ENCODE results near the gene STAB2.
"Not testable (repeated sequence)": the region's sequence is repeated elsewhere in the genome, so short reads cannot be mapped to it uniquely, and the experiment has no call there.

Gene STAB2

GRCh38 chr12:103623716-103624115, 36.6 kb downstream of the STAB2 start:
- no peaks in the 10 kb centered on the region for H3K4me1 Mint-ChIP-seq
- H3K36me3 Mint-ChIP-seq, result no peaks in the 10 kb centered on the region
- no peak for DNase-seq (ENCODE audit: low spot score in 2 of 2)
- H3K9me3 Mint-ChIP-seq, result no peaks in the 10 kb centered on the region
- H3K27ac Mint-ChIP-seq, result no peak overlapping the region
- ATAC-seq, result no peak
- H3K4me3 Mint-ChIP-seq, result no peak overlapping the region

DNA sequence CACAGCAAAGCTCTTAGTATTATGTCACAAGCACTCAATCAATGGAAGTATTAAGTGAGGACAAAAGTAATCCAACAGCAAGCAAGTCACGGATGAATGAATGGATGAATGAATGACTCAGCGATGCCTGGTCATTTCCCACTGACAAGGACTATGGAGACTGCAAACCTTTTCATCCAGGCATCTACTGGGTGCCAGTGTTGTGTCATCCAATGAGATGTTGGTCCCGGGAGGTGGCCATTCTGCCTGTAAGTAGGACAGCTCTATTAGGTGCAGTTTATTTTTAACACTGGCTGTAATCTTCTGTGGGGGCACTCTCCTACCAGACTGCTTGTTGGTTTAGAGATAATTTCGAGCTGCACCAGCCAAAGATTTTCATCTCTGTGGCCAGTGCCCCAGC, 39.4 kb downstream of the STAB2 start:
- H3K4me1 Mint-ChIP-seq, result no peaks in the 10 kb centered on the region
- H3K27ac Mint-ChIP-seq, result no peak overlapping the region
- H3K9me3 Mint-ChIP-seq, result peaks cover under 1% of the 10 kb centered on the region
- no peaks in the 10 kb centered on the region for H3K36me3 Mint-ChIP-seq
- no peak overlapping the region for H3K4me3 Mint-ChIP-seq
- DNase-seq (ENCODE audit: low spot score in 2 of 2), result no peak
- ATAC-seq, result no peak

- no peaks in the 10 kb centered on the region for H3K4me1 Mint-ChIP-seq
- H3K36me3 Mint-ChIP-seq, result no peaks in the 10 kb centered on the region
- no peak for DNase-seq (ENCODE audit: low spot score in 2 of 2)
- H3K4me3 Mint-ChIP-seq, result no peak overlapping the region
- peaks cover 7% of the 10 kb centered on the region for H3K9me3 Mint-ChIP-seq
- peak; percentile 48 for ATAC-seq
- H3K27ac Mint-ChIP-seq, result no peak overlapping the region
Measured at GRCh38 chr12:103627189-103627855, 40.2 kb downstream of the STAB2 start.

DNA sequence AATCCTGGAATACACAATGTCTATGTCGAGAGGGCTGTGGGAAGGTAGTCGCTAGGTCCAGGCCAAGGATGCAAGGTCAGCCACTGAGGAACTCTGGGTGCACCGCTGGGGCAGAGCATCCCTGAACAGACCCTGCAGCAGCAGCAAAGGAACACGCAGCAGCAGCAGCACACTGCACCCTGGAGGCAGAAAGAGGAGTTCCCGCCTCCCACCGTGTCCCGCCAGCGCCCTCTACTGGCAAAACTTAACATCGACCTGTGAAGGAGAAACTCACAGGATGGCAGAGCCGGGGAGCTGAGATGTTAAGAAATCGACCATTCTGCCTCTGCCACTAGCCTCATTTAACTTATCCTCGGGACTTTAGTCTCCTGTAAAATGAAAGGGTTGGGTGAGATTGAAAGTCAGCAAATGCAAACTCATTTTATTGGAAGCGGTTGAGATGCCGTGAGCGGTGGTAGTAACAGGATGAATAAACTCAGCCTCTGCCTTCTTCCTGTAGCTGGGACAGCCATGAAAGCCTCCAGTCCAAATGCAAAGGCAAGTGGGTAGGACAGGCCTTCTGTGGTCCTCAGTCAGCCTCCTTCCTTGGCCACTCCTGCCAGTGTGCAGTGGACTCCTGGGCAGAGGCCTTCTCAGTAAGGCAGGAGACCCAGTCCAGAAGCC, 45.6 kb downstream of the STAB2 start:
- DNase-seq (ENCODE audit: low spot score in 2 of 2) (peak; percentile 64 to 87), ATAC-seq (peak; percentile 62)
- H3K4me3 Mint-ChIP-seq, result no peak overlapping the region
- peaks cover 7% of the 10 kb centered on the region for H3K9me3 Mint-ChIP-seq
- H3K27ac Mint-ChIP-seq, result no peak overlapping the region
- no peaks in the 10 kb centered on the region for H3K4me1 Mint-ChIP-seq
- no peaks in the 10 kb centered on the region for H3K36me3 Mint-ChIP-seq

DNA sequence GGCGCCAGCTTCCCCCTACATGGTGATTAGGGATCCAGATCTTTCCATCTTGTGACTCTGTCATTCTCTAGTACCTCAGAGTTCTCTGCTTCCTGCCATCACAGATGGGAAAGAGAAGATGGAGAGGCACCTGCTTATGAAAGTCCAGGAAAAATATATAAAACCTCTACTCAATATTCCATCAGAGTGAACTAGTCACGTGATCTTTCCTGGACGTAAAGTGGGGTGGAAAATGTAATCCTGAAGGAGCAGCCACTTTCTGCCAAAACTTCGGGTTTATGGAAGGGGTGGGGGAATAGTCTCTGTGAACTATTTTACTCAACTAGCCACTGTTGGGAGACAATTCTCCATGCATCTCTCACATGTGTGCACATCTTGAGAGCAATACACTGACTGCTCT, 47.7 kb downstream of the STAB2 start:
- no peak for DNase-seq (ENCODE audit: low spot score in 2 of 2)
- peaks cover 7% of the 10 kb centered on the region for H3K9me3 Mint-ChIP-seq
- H3K4me3 Mint-ChIP-seq, result no peak overlapping the region
- no peak overlapping the region for H3K27ac Mint-ChIP-seq
- ATAC-seq, result no peak
- no peaks in the 10 kb centered on the region for H3K36me3 Mint-ChIP-seq
- H3K4me1 Mint-ChIP-seq, result no peaks in the 10 kb centered on the region

- no peak for DNase-seq (ENCODE audit: low spot score in 2 of 2)
- no peaks in the 10 kb centered on the region for H3K4me1 Mint-ChIP-seq
- peaks cover 7% of the 10 kb centered on the region for H3K9me3 Mint-ChIP-seq
- H3K27ac Mint-ChIP-seq, result no peak overlapping the region
- no peaks in the 10 kb centered on the region for H3K36me3 Mint-ChIP-seq
- H3K4me3 Mint-ChIP-seq, result no peak overlapping the region
- peak; percentile 39 for ATAC-seq
Measured at GRCh38 chr12:103635419-103635818, 48.3 kb downstream of the STAB2 start.

DNA sequence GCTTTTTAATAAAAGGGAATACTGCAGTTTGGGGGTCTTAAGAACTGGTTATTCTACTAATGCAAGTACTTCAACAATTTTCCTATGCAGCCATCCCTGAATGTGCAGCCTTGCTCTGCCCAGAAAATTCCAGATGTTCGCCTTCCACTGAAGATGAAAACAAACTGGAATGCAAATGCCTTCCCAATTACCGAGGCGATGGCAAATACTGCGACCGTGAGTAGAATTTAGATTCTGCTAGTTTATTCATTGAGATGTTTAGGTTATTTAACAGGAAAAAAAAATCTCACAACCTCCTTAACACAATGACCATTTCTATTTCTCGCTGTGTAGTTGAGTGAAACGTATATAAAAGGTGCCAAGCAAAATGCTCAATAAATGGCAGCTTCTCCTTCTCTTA, 49.9 kb downstream of the STAB2 start:
- DNase-seq (ENCODE audit: low spot score in 2 of 2), result no peak
- no peaks in the 10 kb centered on the region for H3K36me3 Mint-ChIP-seq
- H3K4me1 Mint-ChIP-seq, result no peaks in the 10 kb centered on the region
- no peak overlapping the region for H3K27ac Mint-ChIP-seq
- peaks cover 2% of the 10 kb centered on the region for H3K9me3 Mint-ChIP-seq
- no peak for ATAC-seq
- H3K4me3 Mint-ChIP-seq, result no peak overlapping the region

DNA sequence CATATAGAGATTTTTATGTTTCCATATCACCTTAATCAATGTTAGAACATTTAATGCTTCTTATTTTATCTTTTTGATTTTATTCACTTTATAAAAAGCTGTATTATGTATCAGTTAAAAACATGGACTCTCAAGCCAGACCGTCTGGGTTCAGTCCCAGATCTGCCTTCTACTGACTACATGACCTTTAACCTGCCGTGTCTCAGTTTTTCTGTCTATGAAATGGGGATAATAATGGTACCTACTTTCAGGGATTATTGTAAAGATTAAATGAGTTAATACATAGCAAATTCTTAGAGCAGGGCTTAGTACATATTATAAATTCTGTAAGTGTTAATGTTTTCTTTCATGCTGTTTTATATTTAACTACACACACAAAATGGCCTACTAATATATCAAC, 50.4 kb downstream of the STAB2 start:
- Mint-ChIP-seq H3K4me1 (no peaks in the 10 kb centered on the region), H3K4me3 (no peak overlapping the region), H3K27ac (no peak overlapping the region), H3K9me3 (no peaks in the 10 kb centered on the region), H3K36me3 (no peaks in the 10 kb centered on the region)
- no peak for DNase-seq (ENCODE audit: low spot score in 2 of 2)
- ATAC-seq, result no peak

GRCh38 chr12:103639983-103640382, 52.9 kb downstream of the STAB2 start:
- no peaks in the 10 kb centered on the region for H3K36me3 Mint-ChIP-seq
- ATAC-seq (no peak), DNase-seq (ENCODE audit: low spot score in 2 of 2) (no peak)

DNA sequence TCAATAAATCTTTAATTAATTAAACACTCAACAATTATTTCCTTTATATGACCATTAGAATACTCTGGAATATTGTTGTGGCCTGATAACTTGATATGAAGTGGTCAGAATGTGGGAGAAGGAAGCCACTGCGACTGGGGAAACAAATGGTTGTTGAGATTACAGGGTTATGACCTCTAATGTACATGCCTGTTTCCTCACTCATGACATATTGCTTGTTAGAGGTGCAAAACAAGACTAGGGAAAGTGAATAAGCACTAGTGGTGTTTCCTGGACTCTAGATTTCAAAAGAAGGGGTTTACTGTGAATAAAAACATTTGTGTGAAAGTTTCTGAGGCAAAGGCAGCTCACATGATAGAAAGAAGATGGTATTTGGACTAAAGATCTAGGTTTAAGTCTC, 53.3 kb downstream of the STAB2 start:
- Mint-ChIP-seq H3K27ac (no peak overlapping the region), H3K4me1 (no peaks in the 10 kb centered on the region), H3K4me3 (no peak overlapping the region), H3K36me3 (no peaks in the 10 kb centered on the region), H3K9me3 (no peaks in the 10 kb centered on the region)
- DNase-seq (ENCODE audit: low spot score in 2 of 2), result no peak
- no peak for ATAC-seq

More at GRCh38 chr12:103639983-103640382, 52.9 kb downstream of the STAB2 start:
- Mint-ChIP-seq H3K9me3 (no peaks in the 10 kb centered on the region), H3K27ac (no peak overlapping the region), H3K4me1 (no peaks in the 10 kb centered on the region), H3K4me3 (no peak overlapping the region)

GRCh38 chr12:103640831-103641230, 53.8 kb downstream of the STAB2 start:
- no peaks in the 10 kb centered on the region for H3K9me3 Mint-ChIP-seq
- ATAC-seq, result no peak
- H3K4me3 Mint-ChIP-seq, result no peak overlapping the region
- H3K36me3 Mint-ChIP-seq, result no peaks in the 10 kb centered on the region
- no peak overlapping the region for H3K27ac Mint-ChIP-seq
- DNase-seq (ENCODE audit: low spot score in 2 of 2), result no peak
- no peaks in the 10 kb centered on the region for H3K4me1 Mint-ChIP-seq

DNA sequence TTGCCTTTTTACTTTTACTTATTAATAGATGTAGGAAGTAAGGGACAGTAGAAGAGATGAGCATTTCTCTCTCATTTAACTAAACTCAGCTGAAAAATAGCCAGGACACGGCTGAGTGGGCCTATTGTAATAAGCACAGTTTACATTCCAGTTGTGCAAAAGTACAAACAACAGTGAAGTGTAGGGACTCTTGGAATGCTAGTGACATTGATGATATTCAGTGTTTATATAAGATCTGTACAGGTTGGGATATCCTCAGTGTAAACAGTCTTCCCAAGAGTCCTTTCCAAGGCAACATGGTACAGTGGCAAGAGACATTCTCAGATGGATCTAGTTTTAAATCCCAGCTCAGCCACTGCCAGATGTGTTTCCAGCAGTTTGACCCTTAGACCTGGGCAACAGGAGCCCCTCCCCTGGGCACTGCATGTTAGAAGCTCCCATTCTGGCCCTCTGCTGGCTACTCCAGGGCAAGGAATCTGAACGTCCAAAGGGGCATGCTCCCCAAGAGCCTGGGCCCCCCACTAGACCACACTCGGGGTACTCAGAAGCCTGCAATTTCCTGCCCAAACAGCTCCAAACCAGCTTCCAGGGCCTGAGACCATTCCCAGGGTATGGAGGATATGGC, 55.3 kb downstream of the STAB2 start:
- Mint-ChIP-seq H3K36me3 (no peaks in the 10 kb centered on the region), H3K4me1 (no peaks in the 10 kb centered on the region), H3K4me3 (no peak overlapping the region), H3K27ac (no peak overlapping the region), H3K9me3 (no peaks in the 10 kb centered on the region)
- ATAC-seq (no peak), DNase-seq (ENCODE audit: low spot score in 2 of 2) (no peak)

DNA sequence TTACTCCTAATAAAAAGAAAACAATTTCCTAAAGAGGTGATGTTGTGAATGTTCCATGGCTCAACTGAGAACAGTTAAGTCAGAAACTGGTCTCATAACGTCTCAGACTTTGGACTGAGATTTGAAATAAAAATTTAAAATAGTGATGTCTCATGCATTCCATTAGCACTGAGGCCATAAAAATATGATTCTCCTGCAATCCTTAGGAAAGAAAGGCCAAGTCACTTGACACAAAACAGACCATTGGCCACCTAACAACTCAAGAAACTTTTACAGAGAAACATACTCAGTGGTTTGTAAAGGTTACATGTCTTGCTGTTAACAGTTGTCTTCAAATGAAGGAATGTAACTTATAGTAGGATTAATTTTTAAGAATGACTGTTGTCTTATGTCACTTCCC, 58.1 kb downstream of the STAB2 start:
- H3K27ac Mint-ChIP-seq, result no peak overlapping the region
- no peaks in the 10 kb centered on the region for H3K9me3 Mint-ChIP-seq
- no peak overlapping the region for H3K4me3 Mint-ChIP-seq
- no peak for DNase-seq (ENCODE audit: low spot score in 2 of 2)
- H3K36me3 Mint-ChIP-seq, result no peaks in the 10 kb centered on the region
- ATAC-seq, result no peak
- no peaks in the 10 kb centered on the region for H3K4me1 Mint-ChIP-seq

GRCh38 chr12:103647267-103647666, 60.2 kb downstream of the STAB2 start:
- no peak for DNase-seq (ENCODE audit: low spot score in 2 of 2)
- Mint-ChIP-seq H3K4me3 (no peak overlapping the region), H3K4me1 (no peaks in the 10 kb centered on the region), H3K36me3 (no peaks in the 10 kb centered on the region), H3K27ac (no peak overlapping the region), H3K9me3 (no peaks in the 10 kb centered on the region)
- no peak for ATAC-seq

- ATAC-seq (no peak), DNase-seq (ENCODE audit: low spot score in 2 of 2) (no peak)
- no peak overlapping the region for H3K27ac Mint-ChIP-seq
- no peak overlapping the region for H3K4me3 Mint-ChIP-seq
- H3K4me1 Mint-ChIP-seq, result no peaks in the 10 kb centered on the region
- H3K36me3 Mint-ChIP-seq, result peaks cover 4% of the 10 kb centered on the region
- H3K9me3 Mint-ChIP-seq, result peaks cover 5% of the 10 kb centered on the region
Measured at GRCh38 chr12:103652808-103653207, 65.7 kb downstream of the STAB2 start.

DNA sequence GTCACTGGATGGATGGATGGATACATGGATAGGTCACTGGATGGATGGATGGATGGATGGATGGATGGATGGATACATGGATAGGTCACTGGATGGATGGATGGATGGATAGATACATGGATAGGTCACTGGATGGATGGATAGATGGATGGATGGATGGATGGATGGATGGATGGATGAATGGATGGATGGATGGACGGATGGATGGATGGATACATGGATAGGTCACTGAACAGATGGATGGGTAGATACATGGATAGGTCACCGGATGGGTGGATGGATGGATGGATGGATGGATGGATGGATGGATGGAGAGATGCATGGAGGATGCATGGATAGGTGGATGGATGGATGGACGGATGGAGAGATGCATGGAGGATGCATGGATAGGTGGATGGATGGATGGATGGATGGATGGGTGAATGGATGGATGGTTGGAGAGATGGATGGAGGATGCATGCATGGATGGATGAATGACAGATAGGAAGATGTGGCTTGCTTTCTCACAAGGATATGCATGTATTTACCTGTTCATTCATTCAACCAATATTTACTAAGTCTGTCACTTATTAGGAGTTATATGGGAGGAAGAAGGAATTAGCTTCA, 66.6 kb downstream of the STAB2 start:
- H3K27ac Mint-ChIP-seq; ATAC-seq; DNase-seq (ENCODE audit: low spot score in 2 of 2); H3K9me3 Mint-ChIP-seq; H3K4me3 Mint-ChIP-seq; H3K36me3 Mint-ChIP-seq; H3K4me1 Mint-ChIP-seq: not testable (repeated sequence)
